Measurements from ENCODE around the gene PRKCI.

The PRKCI gene

GRCh38 chr3:170346481-170347392, 124.5 kb downstream of the PRKCI start:
- DNase-seq = no peak

GRCh38 chr3:170350515-170351413, 128.5 kb downstream of the PRKCI start:
- DNase-seq = no peak

- DNase-seq = no peak
Observed at GRCh38 chr3:170352936-170353335, 130.7 kb downstream of the PRKCI start.

- no peak for DNase-seq
Observed at GRCh38 chr3:170353485-170353884, 131.3 kb downstream of the PRKCI start.

- no peak for DNase-seq
Observed at GRCh38 chr3:170354760-170355159, 132.5 kb downstream of the PRKCI start.
